Calu3 (cell line): ENCODE data around the gene ARHGAP6. TPM values are rescaled to one million over a fixed set of nuclear protein-coding genes. Genes with fewer than 3 reads are reported as not detected.

Experiments used
- BruUV-seq: library from RNA; stranded (reverse); fragments of 400-500 nt; replicated peaks from 2 replicates; lab custom pipeline; 2021; lab: Mats Ljungman, UMichigan
- CTCF ChIA-PET: fragments of 300-600 bp; sonication (Branson Sonifier 250); formaldehyde crosslinking; loops from one replicate; lab custom pipeline; 2022; ENCODE audit warnings: antibody characterized with exemption; lab: Charles Lee
- DNase-seq: peaks from one replicate; pipeline ENCODE4 v3.0.0; 2022
- H3K27ac Mint-ChIP-seq: one replicate; pipeline ENCODE4 v1.8.0; 2022; ENCODE audit warnings: mixed read lengths; ENCODE audit not compliant: unreplicated experiment
- H3K27me3 Mint-ChIP-seq: one replicate; pipeline ENCODE4 v1.8.0; 2022; ENCODE audit warnings: mixed read lengths; ENCODE audit not compliant: unreplicated experiment
- H3K36me3 Mint-ChIP-seq: one replicate; pipeline ENCODE4 v1.8.0; 2022; ENCODE audit warnings: mild to moderate bottlenecking, moderate library complexity, mixed read lengths; ENCODE audit not compliant: insufficient read depth, unreplicated experiment
- H3K4me1 Mint-ChIP-seq: one replicate; pipeline ENCODE4 v1.8.0; 2022; ENCODE audit warnings: mild to moderate bottlenecking, low read depth, mixed read lengths; ENCODE audit not compliant: unreplicated experiment
- H3K4me3 Mint-ChIP-seq: one replicate; pipeline ENCODE4 v1.8.0; 2022; ENCODE audit warnings: mild to moderate bottlenecking, low read depth, moderate library complexity, mixed read lengths; ENCODE audit not compliant: unreplicated experiment
- H3K9me3 Mint-ChIP-seq: one replicate; pipeline ENCODE4 v1.8.0; 2022; ENCODE audit warnings: low read depth, mixed read lengths; ENCODE audit not compliant: unreplicated experiment
- intact Hi-C: fragments of 100-400 bp; cut with micrococcal nuclease; formaldehyde crosslinking; loops from one replicate; pipeline ENCODE4 v1.10.0; 2022; ENCODE audit not compliant: unreplicated experiment
- total RNA-seq: library from RNA; stranded (reverse); gene quantifications from 2 replicates; pipeline ENCODE4 v1.2.3, GENCODE V29; 2022
- TF ChIP-seq, protein P1 (sequence below): fragments of 200-600 bp; IDR thresholded peaks from one replicate; pipeline ENCODE4 v1.8.0; 2022; ENCODE audit warnings: antibody characterized with exemption; ENCODE audit not compliant: unreplicated experiment

Gene ARHGAP6
- total RNA-seq, 1 experiment from 2014 or later: not detected

DNA sequence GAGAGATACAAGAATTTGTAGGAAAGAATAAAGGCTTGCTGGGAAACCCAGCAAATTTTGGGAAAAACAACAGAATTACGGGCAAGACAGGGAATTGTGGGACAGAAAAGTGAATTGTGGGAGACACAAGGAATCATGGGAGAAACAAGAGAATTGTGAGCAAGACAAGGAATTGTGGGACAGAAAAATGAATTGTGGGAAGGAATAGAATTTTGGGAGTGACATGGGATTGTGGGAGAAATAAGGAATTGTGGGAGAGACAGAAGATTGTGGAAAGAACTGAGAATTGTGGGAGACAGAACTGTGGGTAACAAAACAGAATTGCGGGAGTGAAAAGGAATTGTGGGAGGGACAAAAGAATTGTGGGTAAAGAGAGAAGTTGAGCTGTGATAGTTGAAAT, 555.8 kb downstream of the ARHGAP6 start:
- H3K4me1 Mint-ChIP-seq: peaks cover 9% of the 10 kb centered on the region
- CTCF ChIA-PET: no interaction called here
- peaks cover 20% of the 10 kb centered on the region for H3K36me3 Mint-ChIP-seq
- TF ChIP-seq, protein P1, sequence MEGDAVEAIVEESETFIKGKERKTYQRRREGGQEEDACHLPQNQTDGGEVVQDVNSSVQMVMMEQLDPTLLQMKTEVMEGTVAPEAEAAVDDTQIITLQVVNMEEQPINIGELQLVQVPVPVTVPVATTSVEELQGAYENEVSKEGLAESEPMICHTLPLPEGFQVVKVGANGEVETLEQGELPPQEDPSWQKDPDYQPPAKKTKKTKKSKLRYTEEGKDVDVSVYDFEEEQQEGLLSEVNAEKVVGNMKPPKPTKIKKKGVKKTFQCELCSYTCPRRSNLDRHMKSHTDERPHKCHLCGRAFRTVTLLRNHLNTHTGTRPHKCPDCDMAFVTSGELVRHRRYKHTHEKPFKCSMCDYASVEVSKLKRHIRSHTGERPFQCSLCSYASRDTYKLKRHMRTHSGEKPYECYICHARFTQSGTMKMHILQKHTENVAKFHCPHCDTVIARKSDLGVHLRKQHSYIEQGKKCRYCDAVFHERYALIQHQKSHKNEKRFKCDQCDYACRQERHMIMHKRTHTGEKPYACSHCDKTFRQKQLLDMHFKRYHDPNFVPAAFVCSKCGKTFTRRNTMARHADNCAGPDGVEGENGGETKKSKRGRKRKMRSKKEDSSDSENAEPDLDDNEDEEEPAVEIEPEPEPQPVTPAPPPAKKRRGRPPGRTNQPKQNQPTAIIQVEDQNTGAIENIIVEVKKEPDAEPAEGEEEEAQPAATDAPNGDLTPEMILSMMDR: no peak
- H3K27me3 Mint-ChIP-seq: no peaks in the 10 kb centered on the region
- intact Hi-C loops: loop anchor here (10.0 kb wide), 2 partner anchors 385 to 1125 kb away; no protein-coding TSS in a partner anchor
- H3K27ac Mint-ChIP-seq: no peak overlapping the region
- H3K9me3 Mint-ChIP-seq: no peaks in the 10 kb centered on the region
- H3K4me3 Mint-ChIP-seq: no peak overlapping the region
- no TSS peak for BruUV-seq
- no peak for DNase-seq

DNA sequence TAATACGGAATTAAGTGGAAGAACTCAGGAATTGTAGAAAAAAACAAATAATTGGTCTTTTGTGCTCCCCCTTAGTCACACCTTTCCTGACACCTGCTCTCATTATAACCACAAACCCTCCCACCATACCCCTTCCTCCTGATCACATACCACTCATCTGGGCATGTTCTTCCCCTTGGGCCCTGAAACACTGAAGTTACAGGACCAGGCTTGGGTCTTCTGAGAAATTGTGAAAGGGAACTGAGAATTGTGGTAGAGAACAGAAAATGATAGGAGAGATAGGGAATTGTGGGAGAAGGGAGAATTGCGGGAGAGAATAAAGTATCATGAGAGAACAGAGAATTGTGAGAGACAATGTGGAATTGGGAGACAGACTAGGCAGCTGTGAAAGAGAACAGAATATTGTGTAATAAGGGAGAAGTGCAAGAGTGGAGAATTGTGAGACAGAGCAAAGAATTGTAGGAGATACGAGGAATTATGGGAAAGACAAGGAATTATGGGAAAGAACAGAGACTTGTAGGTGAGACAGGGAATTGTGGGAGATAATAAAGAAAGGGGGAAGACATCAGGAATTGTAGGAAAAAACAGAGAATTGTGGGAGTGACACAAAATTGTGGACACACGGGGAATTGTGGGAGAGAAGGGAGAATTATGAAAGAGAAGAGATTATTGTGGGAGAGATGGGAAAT, 557.3 kb downstream of the ARHGAP6 start:
- Mint-ChIP-seq H3K4me3 (no peak overlapping the region), H3K27me3 (no peaks in the 10 kb centered on the region), H3K4me1 (peaks cover 2% of the 10 kb centered on the region), H3K27ac (no peak overlapping the region), H3K9me3 (no peaks in the 10 kb centered on the region), H3K36me3 (peaks cover 20% of the 10 kb centered on the region)
- intact Hi-C loops: loop anchor here (10.0 kb wide), 2 partner anchors 384 to 1124 kb away; no protein-coding TSS in a partner anchor
- TF ChIP-seq, protein P1: no peak
- BruUV-seq: no TSS peak
- CTCF ChIA-PET: no interaction called here
- no peak for DNase-seq

DNA sequence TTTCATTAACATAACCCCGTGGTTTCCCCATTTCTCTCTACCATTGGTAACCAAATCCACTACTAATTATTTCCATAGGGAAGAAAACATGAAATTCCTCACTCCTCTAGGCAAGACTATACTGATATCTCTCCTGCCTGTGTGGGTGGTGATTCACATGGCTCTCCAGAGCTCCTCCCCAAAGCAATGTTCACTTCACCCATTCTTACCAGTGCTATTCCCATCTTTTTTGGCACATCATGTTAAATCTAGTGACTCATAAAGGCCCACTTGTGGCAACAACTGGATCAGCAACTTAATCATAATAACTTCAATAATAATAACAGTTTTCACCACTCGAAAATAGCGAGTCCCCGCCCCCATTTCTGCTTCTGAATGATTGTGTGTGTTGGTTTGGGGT, 560.6 kb downstream of the ARHGAP6 start:
- Mint-ChIP-seq H3K9me3 (no peaks in the 10 kb centered on the region), H3K27me3 (no peaks in the 10 kb centered on the region), H3K27ac (no peak overlapping the region), H3K4me1 (peaks cover 8% of the 10 kb centered on the region), H3K4me3 (no peak overlapping the region), H3K36me3 (no peaks in the 10 kb centered on the region)
- TF ChIP-seq, protein P1: no peak
- CTCF ChIA-PET: no interaction called here
- no TSS peak for BruUV-seq
- intact Hi-C loops: loop anchor here (10.0 kb wide), 2 partner anchors 380 to 1120 kb away; no protein-coding TSS in a partner anchor
- DNase-seq: no peak

DNA sequence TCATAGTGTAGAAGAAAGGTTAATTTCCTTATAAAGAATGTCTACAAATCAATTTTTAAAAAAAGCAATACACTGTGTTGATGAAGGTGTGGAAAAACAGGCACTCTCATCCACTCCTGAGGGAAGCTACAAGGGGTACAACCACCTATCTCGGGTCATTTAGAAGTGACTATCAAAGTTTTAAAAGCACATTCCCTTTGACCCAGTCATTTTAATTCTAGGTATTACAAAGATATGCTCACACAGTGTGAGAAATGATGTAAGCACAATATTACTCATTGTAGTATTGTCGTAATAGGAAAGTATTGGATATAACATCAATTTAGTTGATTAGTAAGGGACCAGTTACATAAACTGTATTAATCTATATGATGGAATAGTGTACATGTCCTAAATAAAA, 562.0 kb downstream of the ARHGAP6 start:
- intact Hi-C loops: loop anchor here (10.0 kb wide), 2 partner anchors 379 to 1119 kb away; no protein-coding TSS in a partner anchor
- H3K36me3 Mint-ChIP-seq: no peaks in the 10 kb centered on the region
- H3K4me1 Mint-ChIP-seq: peaks cover 8% of the 10 kb centered on the region
- H3K27me3 Mint-ChIP-seq: no peaks in the 10 kb centered on the region
- TF ChIP-seq, protein P1: no peak
- H3K27ac Mint-ChIP-seq: no peak overlapping the region
- CTCF ChIA-PET: no interaction called here
- H3K4me3 Mint-ChIP-seq: no peak overlapping the region
- no TSS peak for BruUV-seq
- no peaks in the 10 kb centered on the region for H3K9me3 Mint-ChIP-seq
- no peak for DNase-seq
